ENCODE data around the gene CELA2A.
"Not testable (repeated sequence)": the region's sequence is repeated elsewhere in the genome, so short reads cannot be mapped to it uniquely, and the experiment has no call there.

DNA sequence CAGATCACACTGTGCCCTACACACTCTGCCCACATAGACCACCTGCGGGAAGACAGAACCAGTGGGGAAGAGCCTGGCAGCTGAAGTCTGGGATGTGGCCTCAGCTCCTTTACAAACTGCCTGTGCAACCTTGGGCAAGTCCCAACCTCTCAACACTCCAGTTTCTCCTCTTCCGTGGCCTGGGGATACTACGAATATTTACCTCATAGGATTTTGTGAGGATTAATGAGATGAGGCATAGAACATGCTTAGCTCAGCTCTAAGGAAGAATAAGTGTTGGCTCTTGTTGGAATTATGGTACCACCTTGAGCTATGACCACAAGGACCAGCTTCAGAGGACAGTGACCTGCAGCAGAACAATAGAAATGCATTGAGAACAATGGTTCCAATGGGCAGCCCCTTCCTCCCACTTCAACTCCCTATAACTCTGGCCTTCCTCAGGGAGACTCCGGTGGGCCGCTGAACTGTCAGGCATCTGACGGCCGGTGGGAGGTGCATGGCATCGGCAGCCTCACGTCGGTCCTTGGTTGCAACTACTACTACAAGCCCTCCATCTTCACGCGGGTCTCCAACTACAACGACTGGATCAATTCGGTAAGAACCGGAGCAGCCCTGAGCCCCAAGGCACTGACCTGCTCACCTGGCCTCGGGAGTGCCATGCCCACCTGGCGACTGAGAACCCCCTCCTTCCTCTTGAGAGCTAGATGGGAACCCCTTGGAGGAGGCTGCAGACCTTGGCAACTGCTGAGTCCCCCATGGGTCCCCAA lies 30.5 kb downstream of the CELA2A start:
- TF ChIP-seq TAF1, POLR2A, POLR2AphosphoS5, SPI1, POU2F2 (IDR thresholded peaks at IDR 0.05; ENCODE audit: low read depth, low read length): not testable (repeated sequence)
